ENCODE results near the gene ALMS1.

- TF ChIP-seq CTCF (IDR thresholded peaks at IDR 0.05; ENCODE audit: insufficient read depth, low read length, poor library complexity, severe bottlenecking) (no peak), EZH2phosphoT487 (conservative IDR thresholded peaks at IDR 0.05; ENCODE audit: low read length) (no peak)
Measured at GRCh38 chr2:73516033-73516432, 130.4 kb downstream of the ALMS1 start.
